Mesothelial cell of epicardium (in vitro differentiated cells): Measurements from ENCODE around the gene DIS3L2. TPM values are rescaled to one million over a fixed set of nuclear protein-coding genes. Genes with fewer than 3 reads are reported as not detected.
"Not testable (repeated sequence)": the region's sequence is repeated elsewhere in the genome, so short reads cannot be mapped to it uniquely, and the experiment has no call there.

Experiments
- DNase-seq, 2 experiments: peaks; one replicate each; pipeline ENCODE4 v3.0.0; 2021; ENCODE audit warnings: low spot score in 2 of 2; ENCODE audit not compliant: unreplicated experiment in 2 of 2
- H3K27ac Mint-ChIP-seq: 2 replicates; pipeline ENCODE4 v1.8.0; 2021; ENCODE audit warnings: mixed read lengths
- H3K27me3 Mint-ChIP-seq: 2 replicates; pipeline ENCODE4 v1.8.0; 2021; ENCODE audit warnings: low read depth, mixed read lengths
- H3K36me3 Mint-ChIP-seq: 2 replicates; pipeline ENCODE4 v1.8.0; 2021; ENCODE audit warnings: mixed read lengths
- H3K4me1 Mint-ChIP-seq: 2 replicates; pipeline ENCODE4 v1.8.0; 2021; ENCODE audit warnings: mixed read lengths
- H3K4me3 Mint-ChIP-seq: 2 replicates; pipeline ENCODE4 v1.8.0; 2021; ENCODE audit warnings: mild to moderate bottlenecking, moderate library complexity, mixed read lengths
- H3K9me3 Mint-ChIP-seq: 2 replicates; pipeline ENCODE4 v1.8.0; 2021; ENCODE audit warnings: mixed read lengths
- total RNA-seq: library from RNA; stranded (reverse); gene quantifications from 3 replicates; pipeline ENCODE4 v1.2.1, GENCODE V29; 2021
- TF ChIP-seq, protein P1 (sequence below): fragments of 200-600 bp; sonication (generic); IDR thresholded peaks from one replicate; pipeline ENCODE4 v1.5.0; 2021; ENCODE audit warnings: antibody characterized with exemption; ENCODE audit not compliant: unreplicated experiment

DIS3L2 gene
- total RNA-seq, 1 donor from 2014 or later: 74.4 TPM

GRCh38 chr2:232365621-232366321 lies 404.3 kb downstream of the DIS3L2 start:
- TF ChIP-seq, protein P1, sequence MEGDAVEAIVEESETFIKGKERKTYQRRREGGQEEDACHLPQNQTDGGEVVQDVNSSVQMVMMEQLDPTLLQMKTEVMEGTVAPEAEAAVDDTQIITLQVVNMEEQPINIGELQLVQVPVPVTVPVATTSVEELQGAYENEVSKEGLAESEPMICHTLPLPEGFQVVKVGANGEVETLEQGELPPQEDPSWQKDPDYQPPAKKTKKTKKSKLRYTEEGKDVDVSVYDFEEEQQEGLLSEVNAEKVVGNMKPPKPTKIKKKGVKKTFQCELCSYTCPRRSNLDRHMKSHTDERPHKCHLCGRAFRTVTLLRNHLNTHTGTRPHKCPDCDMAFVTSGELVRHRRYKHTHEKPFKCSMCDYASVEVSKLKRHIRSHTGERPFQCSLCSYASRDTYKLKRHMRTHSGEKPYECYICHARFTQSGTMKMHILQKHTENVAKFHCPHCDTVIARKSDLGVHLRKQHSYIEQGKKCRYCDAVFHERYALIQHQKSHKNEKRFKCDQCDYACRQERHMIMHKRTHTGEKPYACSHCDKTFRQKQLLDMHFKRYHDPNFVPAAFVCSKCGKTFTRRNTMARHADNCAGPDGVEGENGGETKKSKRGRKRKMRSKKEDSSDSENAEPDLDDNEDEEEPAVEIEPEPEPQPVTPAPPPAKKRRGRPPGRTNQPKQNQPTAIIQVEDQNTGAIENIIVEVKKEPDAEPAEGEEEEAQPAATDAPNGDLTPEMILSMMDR: no peak
- Mint-ChIP-seq H3K4me3 (no peak overlapping the region), H3K36me3 (no peaks in the 10 kb centered on the region), H3K27ac (no peak overlapping the region), H3K27me3 (no peaks in the 10 kb centered on the region), H3K9me3 (no peaks in the 10 kb centered on the region), H3K4me1 (peaks cover 12% of the 10 kb centered on the region)
- no peak for DNase-seq

GRCh38 chr2:232366461-232366860 lies 404.9 kb downstream of the DIS3L2 start:
- not testable (repeated sequence) for H3K9me3 Mint-ChIP-seq, H3K36me3 Mint-ChIP-seq, H3K4me3 Mint-ChIP-seq, H3K27ac Mint-ChIP-seq, DNase-seq, H3K27me3 Mint-ChIP-seq
- H3K4me1 Mint-ChIP-seq: peaks cover 12% of the 10 kb centered on the region

- no peaks in the 10 kb centered on the region for H3K9me3 Mint-ChIP-seq
- peaks cover 12% of the 10 kb centered on the region for H3K4me1 Mint-ChIP-seq
- no peaks in the 10 kb centered on the region for H3K36me3 Mint-ChIP-seq
- no peak overlapping the region for H3K4me3 Mint-ChIP-seq
- TF ChIP-seq, protein P1: no peak
- no peak for DNase-seq
- H3K27ac Mint-ChIP-seq: no peak overlapping the region
- no peaks in the 10 kb centered on the region for H3K27me3 Mint-ChIP-seq
Observed at GRCh38 chr2:232367016-232367415, 405.5 kb downstream of the DIS3L2 start.

DNA sequence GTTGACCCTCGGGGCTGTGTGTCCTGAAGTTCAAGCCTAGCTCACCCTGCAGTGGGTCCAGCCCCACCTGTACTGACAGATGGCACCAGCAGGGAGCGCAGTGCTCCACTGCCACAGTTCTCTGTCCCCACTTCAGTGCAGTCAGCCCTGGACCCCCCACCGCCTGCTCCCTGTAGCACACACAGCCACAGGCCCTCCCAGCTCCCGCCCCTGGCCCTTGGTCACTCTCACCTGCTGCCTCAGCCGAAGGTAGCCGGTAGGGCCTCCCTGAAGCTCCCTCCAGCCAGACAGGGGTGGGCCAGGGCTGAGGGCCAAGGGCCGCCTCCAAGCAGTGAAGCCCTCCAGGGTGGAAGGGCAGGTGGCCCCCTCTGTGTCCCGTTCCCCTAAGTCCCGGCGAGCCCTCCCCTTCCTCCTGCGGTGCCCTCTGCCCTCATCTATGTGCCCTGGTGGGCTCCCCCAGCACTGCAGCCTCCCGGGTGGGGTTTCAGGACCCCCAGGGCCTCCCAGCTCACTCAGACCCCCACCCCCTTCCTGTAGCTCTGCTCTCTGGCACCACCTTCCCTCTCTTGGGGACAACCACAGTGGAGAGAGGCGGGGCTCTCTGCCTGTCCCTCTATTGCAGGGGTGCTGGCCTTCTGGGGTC lies 406.2 kb downstream of the DIS3L2 start:
- Mint-ChIP-seq H3K9me3 (no peaks in the 10 kb centered on the region), H3K27ac (no peak overlapping the region), H3K36me3 (no peaks in the 10 kb centered on the region), H3K27me3 (no peaks in the 10 kb centered on the region), H3K4me1 (peaks cover 12% of the 10 kb centered on the region), H3K4me3 (no peak overlapping the region)
- TF ChIP-seq, protein P1: no peak
- DNase-seq: no peak

DNA sequence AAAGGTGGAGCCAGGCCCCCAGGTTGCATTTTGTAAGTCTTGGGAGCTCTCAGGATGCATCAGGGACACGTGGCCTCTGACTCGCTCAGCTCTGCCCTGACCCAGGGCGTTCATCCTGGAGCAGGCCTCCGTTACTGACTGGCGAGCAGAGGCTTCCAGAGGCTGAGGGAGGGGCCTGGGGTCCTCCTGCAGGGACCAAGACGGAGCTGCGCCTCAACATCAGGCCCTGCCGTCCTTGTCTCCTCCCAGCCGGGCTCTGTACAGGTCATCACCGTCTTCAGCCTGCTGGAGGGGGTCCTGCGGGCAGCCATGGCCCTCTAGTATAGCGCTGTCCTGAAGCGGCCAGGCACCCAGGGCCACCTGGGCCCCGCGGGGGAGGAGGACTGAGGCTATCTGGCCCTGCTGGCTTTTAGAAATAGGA lies 406.8 kb downstream of the DIS3L2 start:
- Mint-ChIP-seq H3K27ac (no peak overlapping the region), H3K4me3 (no peak overlapping the region), H3K36me3 (no peaks in the 10 kb centered on the region), H3K27me3 (no peaks in the 10 kb centered on the region), H3K4me1 (peaks cover 12% of the 10 kb centered on the region), H3K9me3 (no peaks in the 10 kb centered on the region)
- DNase-seq: no peak
- TF ChIP-seq, protein P1: no peak
